Lower leg skin (tissue), 3 donors: ENCODE data around the gene SHLD2.

Experiments
- POLR2A ChIP-seq, 2 donors: fragments of 450-650 bp; IDR thresholded peaks; one replicate each; pipeline ENCODE4 v1.6.1; 2016 to 2017; ENCODE audit warnings: antibody characterized with exemption in 2 of 2, mild to moderate bottlenecking in 1 of 2, moderate library complexity in 1 of 2
- TF ChIP-seq, protein P1 (sequence below), 3 donors: fragments of 450-650 bp; IDR thresholded peaks; one replicate each; pipeline ENCODE4 v1.5.1; 2016; ENCODE audit warnings: antibody characterized with exemption in 3 of 3, mild to moderate bottlenecking in 3 of 3, moderate library complexity in 2 of 3

GRCh38 chr10:87105446-87106124 is 10.6 kb downstream of the SHLD2 start:
- TF ChIP-seq, protein P1, sequence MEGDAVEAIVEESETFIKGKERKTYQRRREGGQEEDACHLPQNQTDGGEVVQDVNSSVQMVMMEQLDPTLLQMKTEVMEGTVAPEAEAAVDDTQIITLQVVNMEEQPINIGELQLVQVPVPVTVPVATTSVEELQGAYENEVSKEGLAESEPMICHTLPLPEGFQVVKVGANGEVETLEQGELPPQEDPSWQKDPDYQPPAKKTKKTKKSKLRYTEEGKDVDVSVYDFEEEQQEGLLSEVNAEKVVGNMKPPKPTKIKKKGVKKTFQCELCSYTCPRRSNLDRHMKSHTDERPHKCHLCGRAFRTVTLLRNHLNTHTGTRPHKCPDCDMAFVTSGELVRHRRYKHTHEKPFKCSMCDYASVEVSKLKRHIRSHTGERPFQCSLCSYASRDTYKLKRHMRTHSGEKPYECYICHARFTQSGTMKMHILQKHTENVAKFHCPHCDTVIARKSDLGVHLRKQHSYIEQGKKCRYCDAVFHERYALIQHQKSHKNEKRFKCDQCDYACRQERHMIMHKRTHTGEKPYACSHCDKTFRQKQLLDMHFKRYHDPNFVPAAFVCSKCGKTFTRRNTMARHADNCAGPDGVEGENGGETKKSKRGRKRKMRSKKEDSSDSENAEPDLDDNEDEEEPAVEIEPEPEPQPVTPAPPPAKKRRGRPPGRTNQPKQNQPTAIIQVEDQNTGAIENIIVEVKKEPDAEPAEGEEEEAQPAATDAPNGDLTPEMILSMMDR (IDR thresholded peaks at IDR 0.05): no peak
- TF ChIP-seq POLR2A (IDR thresholded peaks at IDR 0.05): no peak
